ENCODE data around the gene FERMT3. TPM values are rescaled to one million over a fixed set of nuclear protein-coding genes. Genes with fewer than 3 reads are reported as not detected.
"Not testable (repeated sequence)": the region's sequence is repeated elsewhere in the genome, so short reads cannot be mapped to it uniquely, and the experiment has no call there.

FERMT3 gene
- total RNA-seq, 1 donor from 2014 or later = 6.9 TPM

DNA sequence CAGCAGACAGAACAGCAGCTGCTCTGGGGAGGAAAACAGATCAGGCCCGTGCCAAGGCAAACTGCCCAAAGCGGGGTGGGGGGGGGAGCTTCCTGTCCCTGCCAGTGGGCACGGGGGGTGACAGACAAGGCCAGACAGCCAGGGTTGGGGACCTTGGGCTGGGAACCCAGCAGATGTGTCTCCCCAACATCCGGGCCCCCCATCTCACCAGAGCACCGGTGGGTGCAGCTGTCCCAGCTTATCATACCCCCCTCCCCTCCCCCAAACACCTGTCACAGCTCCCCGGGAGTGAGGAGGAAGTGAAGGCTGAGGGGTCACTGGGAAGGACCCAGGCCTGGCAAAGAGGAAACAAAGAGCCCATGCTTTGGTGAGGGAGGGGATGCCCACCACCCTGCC lies 38.9 kb downstream of the FERMT3 start:
- no peak for ATAC-seq
- DNase-seq = peak; percentile 69
- intact Hi-C loops (cut with micrococcal nuclease) = no loop called here

- ATAC-seq (no peak), DNase-seq (peak; percentile 80)
- intact Hi-C loops (cut with micrococcal nuclease) = no loop called here
Measured at GRCh38 chr11:64245797-64246620, 39.5 kb downstream of the FERMT3 start.

DNA sequence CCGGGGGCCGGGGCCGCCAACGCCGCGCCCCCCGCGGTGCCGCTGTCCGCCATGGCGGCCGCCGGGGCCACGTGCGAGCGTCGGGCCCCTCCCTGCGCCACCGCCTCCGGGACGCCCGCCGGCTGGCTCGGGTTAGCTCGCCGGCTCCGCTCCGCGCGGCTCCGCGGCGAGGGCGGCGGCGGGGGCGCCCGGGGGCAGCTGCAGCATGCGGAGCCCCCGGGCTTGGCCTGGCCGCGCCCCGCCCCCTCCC lies 40.0 kb downstream of the FERMT3 start:
- ATAC-seq; intact Hi-C loops (cut with micrococcal nuclease): not testable (repeated sequence)
- DNase-seq = peak; percentile 49

DNA sequence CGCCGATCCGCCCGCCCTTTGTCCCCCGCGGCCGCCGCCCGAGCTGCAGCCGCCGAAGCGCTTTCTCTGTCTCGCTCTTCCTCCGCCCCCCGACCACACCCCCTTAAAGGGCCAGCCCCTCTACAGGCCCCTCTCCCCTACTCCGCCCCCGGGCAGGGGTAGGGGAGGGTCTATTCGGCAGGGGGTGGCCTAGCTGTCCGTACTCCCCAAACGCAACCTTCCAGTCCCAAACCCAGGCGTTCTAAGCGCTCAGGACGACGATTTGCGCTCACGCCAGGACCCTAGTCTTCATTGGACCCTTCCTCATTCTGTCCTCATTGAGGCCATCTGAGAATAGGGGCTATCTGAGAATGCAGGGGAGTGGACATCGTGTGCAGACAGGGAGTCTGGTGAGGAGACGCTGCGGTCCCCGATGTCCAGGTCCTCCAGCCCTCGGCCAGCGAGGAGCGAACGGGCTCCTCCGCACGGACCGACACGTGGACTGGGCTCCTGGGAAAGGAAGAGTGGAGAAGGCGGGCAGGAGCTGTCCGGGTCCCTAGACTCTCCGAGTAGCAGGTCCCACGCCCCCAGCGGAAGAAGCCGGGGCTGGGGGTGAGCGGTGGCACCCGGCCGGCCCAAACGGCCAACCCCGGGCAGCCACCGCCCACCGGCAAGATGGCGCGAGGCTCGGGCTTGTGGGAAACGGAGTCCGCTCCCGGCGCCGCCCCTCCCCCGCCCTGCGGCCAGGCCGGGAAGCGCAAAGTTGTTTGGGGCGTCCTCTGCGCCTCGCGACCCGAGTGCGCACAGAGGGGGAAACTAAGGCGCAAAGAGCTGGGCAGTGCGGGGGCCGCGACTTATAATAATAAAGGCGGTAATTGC lies 40.6 kb downstream of the FERMT3 start, which contains the start of gene PPP1R14B:
TSS of gene PPP1R14B (minus strand) at position 73 of the 858 bp plus-strand sequence. CDS start 270 bp downstream, outside the sequence.
- intact Hi-C loops (cut with micrococcal nuclease) = no loop called here
- ATAC-seq = peak; percentile 76

DNA sequence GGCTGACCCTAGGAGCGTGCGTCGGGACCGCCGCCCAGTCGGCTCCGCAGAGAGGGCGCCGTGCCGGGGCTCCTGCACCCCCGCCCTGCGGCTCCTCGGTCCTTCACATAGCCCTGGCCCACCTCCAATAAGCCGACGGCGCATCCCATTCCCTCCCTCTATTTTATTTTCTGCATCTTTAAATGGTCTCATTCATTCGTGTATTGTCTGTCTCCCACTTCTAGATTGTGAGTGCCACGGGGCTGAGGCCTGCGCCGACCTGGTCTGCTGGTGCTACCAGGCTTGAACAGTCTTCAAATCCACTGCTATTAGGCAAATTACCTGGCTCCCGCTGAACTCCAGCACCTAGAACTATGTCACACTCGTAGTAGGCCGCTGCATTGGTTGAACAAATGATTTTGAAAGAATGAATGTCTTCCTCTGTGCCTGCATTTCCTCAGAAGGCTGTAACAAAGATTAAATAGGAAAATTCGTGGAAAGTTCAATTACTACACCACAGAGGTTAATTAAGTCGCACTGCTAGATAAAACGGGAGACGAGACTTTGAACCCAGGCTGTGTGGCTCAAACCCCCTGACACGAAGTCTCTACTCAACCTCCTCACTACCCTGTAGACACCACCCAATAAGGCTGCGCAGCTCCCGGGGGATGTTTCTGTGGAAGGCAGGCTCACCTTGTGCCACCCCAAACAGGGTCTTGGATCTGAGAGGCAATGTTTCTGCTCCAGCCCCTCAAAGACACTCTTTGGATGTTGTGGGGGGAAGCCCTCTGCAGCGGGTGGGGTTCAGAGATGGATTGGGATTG lies 41.4 kb downstream of the FERMT3 start:
- intact Hi-C loops (cut with micrococcal nuclease) = no loop called here
- ATAC-seq (peak; percentile 3), DNase-seq (no peak)

More for the DNA sequence above, 40.6 kb downstream of the FERMT3 start, which contains the start of gene PPP1R14B:
- peak; percentile 96 for DNase-seq

DNA sequence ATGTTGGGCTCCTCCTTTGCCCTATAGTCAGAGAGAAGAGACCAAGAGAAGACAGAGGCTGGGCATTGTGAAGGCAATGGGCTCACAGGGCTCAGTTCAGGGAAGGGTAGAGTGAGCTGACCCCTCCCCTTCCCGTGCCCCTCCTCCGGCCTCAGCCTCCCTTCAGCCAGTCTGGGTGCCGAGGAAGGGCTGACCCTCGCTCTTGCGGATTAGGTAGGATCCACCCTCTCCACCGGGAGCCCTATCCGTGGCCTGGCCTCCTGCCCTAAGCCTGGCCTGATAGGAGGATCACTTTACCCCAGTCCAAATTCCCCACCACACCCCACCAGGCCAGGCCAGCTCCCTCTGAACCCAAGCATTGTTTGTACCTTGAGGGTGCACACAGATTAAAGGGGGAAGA lies 42.1 kb downstream of the FERMT3 start:
- no peak for DNase-seq
- intact Hi-C loops (cut with micrococcal nuclease) = no loop called here

GRCh38 chr11:64249038-64249437 lies 42.5 kb downstream of the FERMT3 start:
- DNase-seq (no peak), ATAC-seq (no peak)
- intact Hi-C loops (cut with micrococcal nuclease) = no loop called here

More for the DNA sequence above, 42.1 kb downstream of the FERMT3 start:
- ATAC-seq = no peak

DNA sequence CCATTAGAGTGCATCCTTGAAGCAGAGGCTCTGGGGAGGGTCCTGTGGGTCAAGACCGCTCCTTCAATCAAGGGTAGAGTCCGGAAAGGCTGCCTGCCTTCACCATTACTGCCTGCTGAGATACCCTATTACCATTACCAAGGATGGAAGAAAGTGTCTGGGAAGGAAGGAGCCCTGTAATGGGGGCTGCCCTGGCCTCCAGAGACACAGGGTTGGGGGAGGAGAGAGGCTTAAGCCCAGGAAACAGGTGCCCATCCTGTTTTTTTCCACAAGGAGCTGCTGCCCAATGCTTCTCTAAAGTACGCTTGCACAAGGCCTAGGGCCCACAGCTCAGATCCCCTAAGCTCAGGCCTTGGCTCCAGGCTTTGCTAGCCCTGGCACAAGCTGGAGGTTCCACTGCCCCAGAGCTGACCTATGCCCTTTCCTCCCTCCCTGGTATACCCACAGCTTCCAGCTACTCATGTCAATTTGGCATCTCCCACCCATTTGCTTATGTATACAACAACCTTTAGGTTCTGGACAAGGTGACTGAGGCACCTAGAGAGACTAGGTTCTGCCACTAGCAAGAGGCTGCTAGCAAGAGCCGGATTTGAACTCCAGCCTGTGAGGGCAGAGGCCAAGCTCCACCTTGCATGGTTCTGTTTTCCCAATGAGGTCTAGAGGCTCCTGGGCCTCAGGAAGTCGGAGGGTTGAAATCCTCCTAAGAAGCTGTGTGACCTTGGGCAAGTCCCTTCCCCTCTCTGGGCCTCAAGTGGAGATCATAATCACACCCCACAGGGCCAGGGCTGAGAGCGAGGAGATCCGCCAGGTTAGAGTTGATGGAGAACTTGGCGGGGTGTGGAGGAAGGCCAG lies 43.3 kb downstream of the FERMT3 start:
- ATAC-seq (no peak), DNase-seq (no peak)
- intact Hi-C loops (cut with micrococcal nuclease) = no loop called here

GRCh38 chr11:64250415-64251015 lies 44.0 kb downstream of the FERMT3 start:
- intact Hi-C loops (cut with micrococcal nuclease) = no loop called here
- DNase-seq (no peak), ATAC-seq (no peak)

DNA sequence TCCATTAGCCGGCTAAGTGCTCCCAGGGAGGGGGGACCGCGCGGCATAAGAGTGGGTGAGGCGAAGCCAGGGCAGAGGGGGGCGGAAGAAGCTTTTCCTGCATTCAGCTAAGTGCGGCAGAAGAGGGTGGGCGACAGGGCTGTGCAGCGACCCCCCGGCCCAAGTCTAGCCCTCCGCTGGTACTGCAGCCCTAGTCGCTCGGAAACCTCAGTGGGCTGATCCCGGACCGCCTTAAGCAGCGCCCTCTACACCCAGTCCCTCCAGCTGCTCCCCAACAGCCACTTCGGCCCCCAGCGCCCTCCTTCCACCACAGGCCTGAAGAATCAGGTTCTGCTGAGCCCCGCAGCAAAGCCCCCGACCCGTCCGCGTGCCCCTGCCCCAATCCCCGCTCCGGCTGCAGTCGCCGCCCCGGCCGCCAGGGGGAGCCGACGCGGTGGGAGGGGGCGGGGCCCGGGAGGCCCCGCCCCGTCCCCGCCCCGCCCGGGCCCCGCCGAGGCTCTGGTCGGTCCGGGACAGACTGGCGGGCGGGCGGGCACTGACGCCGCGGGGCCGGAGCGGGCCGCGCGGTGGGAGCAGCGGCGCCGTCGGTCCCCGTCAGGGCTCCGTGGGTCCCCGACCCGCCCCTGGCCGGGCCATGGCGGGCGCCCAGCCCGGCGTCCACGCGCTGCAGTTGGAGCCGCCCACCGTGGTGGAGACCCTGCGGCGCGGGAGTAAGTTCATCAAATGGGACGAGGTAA lies 44.7 kb downstream of the FERMT3 start, which contains the start of gene PLCB3:
TSS of gene PLCB3 (plus strand) at position 515 of the 737 bp plus-strand sequence. CDS start at position 635, 120 bp downstream.
- ATAC-seq (peak; percentile 60), DNase-seq (peak; percentile 79)
- intact Hi-C loops (cut with micrococcal nuclease) = no loop called here

DNA sequence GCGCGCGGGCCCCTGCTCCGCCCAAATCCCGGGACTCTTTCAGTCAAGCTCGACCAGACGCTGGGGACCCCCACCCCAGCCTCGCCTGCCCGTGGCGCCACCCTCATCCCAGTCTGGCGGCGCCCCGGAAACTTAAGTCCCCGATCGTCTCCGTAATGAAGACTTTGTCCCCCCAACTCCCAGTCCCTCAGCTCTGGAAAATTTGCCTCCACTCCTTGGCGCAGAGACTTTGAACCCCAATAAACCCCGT lies 45.2 kb downstream of the FERMT3 start:
- intact Hi-C loops (cut with micrococcal nuclease) = no loop called here
- DNase-seq = no peak
- no peak for ATAC-seq

- intact Hi-C loops (cut with micrococcal nuclease) = no loop called here
- peak; percentile 68 for DNase-seq
- peak; percentile 17 for ATAC-seq
Measured at GRCh38 chr11:64252003-64252872, 45.7 kb downstream of the FERMT3 start.

- DNase-seq (no peak), ATAC-seq (no peak)
- intact Hi-C loops (cut with micrococcal nuclease) = no loop called here
Measured at GRCh38 chr11:64253043-64253442, 46.5 kb downstream of the FERMT3 start.

GRCh38 chr11:64253481-64253880 lies 47.0 kb downstream of the FERMT3 start:
- intact Hi-C loops (cut with micrococcal nuclease) = no loop called here
- DNase-seq (peak; percentile 67), ATAC-seq (peak; percentile 25)

- ATAC-seq (no peak), DNase-seq (no peak)
- intact Hi-C loops (cut with micrococcal nuclease) = no loop called here
Measured at GRCh38 chr11:64254326-64254725, 47.8 kb downstream of the FERMT3 start.

- intact Hi-C loops (cut with micrococcal nuclease) = no loop called here
Measured at GRCh38 chr11:64255135-64256128, 48.9 kb downstream of the FERMT3 start.

More at GRCh38 chr11:64255135-64256128, 48.9 kb downstream of the FERMT3 start:
- DNase-seq = no peak
- no peak for ATAC-seq

All from left ventricle myocardium superior (tissue), 1 donor.